ENCODE results near the gene SYT1.

SYT1 gene

DNA sequence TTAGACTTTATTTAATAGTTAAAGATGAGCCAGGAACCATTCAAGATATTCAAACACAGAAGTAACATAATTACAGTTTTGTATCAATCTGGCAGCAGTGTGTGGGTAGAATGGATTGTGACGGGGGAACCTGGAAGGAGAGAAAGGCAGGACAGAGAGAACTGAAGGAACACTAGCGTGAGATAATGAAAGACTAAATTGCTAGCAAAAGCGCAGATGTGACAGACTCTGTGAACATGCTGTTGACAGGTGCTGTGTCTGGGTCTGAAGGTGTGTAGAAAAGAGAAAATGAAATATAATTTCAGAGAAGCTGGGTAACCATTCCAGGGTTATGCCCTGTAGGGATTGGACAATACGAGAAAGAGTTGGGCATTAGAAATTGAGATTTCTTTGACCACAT lies 372.3 kb downstream of the SYT1 start:
- DNase-seq = no peak

DNA sequence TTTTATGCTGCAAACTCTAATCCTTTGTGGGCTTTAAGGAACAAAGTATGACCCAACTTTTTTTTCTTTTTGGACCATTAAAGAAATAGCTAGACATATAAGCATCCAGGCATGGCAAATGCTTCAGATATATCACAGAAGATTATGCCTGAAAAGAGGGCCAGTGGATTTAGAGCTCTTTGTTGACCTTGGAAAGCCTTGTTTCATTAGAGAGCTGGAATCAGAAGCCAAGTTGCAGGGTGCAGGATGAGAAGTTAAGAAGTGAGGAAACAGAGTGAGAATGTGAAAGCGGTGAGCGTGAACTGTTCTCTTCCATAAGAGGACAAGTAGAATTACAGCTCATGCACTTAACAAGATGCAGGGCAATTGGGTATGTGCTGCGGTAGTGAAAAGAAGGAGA lies 373.7 kb downstream of the SYT1 start:
- no peak for DNase-seq

DNA sequence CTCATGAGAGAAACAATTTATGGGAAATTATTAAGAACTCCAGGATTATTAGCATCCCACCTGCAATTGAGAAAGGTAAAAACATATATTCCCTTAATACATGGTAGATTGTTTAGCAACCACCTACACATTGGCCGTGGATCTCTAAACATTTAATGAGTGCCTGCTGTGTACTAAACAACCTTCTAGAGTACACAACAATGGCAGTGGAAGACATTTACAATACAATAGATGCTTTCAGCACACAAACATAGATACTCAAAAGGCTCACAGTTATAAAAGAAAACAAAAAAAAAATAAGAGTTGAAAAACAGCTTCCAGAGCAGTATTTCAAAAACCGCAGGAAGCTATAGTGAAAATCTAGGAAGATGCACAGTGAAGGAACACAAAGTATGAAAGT lies 382.9 kb downstream of the SYT1 start:
- no peak for DNase-seq

DNA sequence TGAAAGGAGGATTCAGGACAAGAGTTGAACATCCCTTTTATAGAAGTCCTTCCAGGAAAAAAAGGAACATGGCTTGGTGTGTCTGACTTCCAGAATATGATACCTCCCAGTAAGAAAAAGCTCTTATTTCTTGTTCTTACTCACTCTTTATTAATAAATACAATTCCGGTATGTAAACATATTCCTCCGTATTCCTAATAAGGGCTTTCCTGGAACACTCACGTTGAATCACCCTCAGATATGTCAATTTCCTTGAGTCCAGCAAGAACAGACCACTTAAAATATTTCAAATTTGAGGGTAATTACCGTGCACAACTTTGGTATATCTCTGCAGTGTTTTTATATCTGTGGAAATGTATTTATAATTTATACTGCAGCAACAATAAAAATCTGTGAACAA lies 385.6 kb downstream of the SYT1 start:
- no peak for DNase-seq

DNA sequence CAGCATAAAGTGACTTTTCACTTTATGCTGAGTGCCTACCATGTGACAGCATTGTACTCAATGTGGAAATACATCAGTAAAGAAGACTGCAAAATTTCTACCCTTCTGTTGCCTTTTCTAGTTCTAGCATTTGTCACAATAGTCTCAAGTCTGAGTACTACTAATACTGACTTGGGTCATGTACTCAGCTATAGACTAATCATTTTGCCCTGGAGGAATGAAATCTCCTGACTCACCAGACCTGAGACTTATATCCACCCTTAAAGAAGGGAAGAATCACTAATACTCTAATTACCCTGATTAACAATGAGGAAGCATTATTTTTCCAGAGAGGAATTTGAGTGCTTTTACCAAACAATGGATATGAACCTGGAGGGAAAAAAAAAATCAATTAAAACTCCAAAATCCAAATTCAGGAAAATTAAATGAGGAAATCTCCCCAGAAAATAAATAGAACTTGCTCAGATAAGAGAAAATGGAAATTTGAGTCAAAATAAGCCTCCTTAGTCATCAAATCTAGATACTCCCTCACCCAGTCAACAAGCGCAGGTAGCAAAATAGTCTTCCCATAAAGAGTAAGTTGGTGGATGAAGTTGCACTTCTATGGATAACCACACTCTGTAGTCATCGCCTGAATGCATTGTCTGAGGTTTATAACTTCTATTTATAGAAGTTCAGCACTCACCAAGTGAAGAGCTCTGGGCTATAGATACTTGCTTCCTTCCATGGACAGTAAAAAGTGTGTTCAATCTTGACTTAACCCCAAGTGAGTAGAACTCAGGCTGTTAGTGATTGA lies 386.6 kb downstream of the SYT1 start:
- DNase-seq = no peak

DNA sequence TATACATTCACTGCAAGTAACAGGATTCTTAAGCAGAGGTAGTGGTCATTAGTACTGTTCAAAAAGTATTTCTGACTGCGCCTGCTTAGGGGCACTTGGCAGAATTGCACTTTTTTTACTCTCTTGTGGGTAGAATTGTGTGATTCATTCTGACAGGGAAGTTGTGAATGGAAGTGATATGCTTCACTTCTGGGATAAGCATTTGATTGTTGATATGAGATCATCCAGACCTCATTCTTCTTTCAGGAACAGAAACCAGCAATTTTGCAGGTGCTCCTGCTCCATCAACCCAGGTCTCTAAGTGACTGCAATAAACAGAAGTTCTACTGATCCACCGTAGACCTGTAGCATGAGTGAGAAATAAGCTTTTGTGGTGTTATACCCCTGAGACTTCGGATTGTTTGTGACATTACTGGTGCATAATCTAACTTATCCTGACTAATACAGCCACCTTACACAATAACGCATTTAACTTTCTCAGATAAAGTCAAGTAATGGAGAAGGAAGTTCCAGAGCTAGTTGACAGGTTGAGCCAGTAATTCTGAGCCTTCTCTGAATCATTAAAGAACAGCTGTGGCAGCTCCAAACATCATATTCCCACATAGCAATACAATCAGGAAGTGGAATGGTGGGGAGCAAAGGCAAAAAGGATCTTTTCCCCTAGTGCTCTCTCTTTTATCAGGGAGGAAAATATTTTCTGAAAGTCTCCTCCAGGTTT lies 387.9 kb downstream of the SYT1 start:
- DNase-seq = no peak

DNA sequence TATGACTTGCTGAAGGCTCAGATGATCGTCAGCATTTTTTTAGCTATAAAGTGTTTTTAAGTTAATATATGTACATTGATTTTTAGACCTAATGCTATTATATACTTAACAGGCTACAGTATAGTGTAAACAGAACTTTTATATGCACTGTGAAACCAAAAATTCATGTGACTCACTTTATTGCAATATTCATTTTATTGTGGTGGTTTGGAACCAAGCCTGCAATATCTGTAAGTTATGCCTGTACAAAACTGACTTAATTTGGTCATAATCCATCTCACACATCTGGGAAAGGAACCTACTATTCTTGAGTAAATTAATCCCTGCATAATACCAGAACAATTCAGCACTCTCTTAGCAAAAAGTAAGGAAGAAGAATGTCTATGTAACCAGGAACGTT lies 390.7 kb downstream of the SYT1 start:
- DNase-seq = no peak

DNA sequence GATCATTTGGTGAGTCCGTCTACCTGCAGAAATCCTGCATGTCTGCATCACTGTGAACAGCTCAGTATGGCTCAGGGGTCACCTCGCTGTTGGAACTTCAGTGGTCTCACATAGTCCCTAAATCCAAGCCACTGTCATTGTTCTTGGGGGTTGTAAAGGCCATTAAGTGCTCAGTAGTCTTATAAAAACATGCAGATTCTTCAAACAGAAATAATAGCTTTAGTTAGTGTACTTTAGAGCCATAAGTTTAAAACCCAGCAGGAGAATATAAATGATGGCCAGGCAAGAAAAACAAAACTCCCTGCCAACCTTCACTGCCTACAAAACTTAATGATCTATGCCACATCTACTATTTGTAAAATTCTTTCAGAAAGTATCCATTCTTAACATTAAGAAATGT lies 396.3 kb downstream of the SYT1 start:
- DNase-seq = no peak

DNA sequence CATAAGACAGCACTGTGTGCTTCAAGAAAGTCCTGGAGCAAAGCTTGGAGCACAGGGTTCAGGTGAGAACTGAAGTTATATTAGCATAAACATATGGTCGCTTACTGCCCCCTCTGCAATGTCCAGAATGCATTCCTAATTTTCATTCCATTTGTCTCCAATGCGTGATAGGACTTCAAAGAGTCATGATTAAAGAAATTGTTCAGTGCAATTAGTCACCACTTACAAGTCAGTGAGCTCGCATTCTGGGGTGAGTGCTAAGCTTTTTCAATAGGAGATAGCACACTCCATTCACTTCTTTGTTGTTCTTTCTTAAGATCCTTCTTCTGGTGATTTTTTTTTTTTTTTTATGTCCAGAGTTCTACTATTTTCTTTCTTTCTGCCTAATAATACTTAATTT lies 398.4 kb downstream of the SYT1 start:
- no peak for DNase-seq

DNA sequence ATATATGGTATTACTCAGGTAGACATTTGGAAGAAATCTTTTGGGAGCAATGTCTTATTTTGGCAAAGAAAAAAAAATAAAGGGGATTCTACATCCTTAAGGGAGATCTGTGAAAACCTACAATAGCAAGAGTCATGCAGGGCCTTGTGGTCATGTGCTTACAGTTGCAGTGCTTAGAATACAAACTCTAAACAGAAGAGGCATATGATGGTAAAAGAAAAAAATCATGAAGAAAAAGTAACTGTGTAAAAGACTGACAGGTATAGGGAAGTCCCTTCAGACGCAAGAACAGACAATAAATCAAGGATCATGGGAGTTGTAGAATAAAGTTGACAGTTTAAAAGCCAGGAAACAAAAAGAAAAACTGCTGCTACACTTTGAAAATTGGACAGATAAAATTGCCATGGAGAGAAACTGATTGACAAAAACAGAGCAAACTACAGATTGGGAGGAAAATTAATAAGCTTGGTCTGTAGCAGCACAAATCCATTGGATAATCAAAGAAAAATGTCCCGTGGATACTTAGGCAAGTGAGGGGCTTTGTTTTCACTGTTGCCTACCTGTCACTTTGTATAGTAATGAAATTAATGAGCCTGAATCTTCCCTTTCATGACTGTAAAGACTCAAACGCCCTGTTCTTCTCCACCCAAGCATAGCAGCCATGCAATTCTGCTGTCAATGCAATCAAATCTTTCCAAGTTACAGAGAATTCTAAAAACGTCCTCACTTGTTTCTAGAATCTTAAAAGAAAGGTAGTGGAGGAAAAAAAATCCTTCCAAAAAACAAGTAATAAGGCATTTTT lies 402.0 kb downstream of the SYT1 start:
- no peak for DNase-seq

DNA sequence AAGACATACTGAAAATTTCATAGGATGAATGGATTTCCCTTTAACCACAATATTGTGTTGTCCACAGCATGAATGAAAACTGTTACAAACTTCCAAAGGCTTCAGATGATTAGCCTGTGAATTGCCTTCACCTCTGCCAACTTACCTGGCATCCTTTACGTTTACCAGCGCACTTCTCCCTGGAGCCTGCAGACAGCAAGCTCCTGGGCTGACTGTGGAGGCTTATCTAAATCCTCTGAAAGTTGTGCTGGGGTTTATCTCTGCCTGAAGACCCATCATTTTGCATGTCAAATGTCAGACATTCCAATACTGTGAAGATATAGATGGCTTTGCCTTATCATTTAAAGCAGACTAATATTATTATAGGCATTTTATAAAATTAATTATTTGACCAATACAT lies 403.0 kb downstream of the SYT1 start:
- DNase-seq = no peak

DNA sequence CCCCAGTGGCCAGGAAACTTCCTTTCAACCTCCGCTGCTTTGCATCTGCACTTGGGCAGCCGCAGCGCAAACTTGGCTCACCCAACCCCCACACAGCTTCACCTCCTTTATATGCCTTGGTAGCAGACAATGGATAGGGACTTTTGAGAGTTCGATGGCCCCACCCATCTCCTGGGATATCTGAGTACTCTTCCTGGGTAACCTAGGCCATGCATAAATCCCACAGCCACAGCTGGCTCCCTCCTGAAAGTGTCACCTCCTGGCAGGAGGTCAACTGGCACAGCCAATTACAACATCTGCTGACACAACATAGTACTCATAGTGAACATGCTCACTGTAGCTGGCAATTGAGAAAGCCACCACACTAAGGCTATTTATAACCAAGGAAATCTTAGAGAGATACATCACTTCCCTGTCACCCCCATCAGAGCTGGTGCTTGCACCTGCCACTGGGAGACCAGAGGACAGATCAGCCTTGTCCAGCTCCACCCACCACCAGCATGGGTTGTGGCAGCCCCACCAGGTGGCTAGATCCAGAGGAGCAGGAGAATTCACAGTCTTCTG lies 410.0 kb downstream of the SYT1 start:
- no peak for DNase-seq

DNA sequence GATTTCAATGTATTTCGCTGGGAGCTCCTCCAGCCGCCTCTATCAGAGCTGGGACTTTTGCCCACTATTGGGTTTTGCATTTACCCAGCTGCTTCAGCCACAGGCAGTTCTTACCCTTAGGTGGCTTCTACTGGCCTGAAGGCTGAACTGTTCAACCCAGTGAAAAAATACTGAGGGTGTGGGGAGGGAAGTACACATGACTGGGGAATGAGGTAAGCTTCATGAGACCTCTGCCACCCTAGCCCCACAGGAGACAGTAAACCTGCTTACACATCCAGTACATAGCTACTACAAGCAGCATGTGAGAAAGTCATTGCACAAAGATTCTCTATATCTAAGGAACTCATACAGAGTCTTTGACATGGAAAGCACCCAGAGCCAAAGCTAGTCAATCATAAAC lies 411.1 kb downstream of the SYT1 start:
- DNase-seq = no peak

DNA sequence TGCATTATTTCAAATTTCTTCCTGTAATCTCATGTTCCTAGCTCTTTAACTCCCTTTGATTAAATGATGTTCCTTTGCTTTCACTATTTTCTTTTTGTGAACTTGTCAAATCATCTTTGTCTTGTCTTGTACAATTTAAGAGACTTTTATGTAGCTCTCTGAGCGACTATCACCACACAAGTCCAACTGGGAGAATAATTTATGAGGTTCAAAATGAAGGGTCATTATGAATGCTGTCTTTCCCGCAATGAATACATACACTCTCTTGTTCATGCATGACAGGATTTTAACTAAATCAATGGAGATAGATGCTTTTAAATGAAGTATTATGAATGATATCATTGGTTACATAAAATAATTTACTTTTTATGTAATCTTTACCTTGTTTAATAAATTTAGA lies 418.8 kb downstream of the SYT1 start:
- DNase-seq = no peak

DNA sequence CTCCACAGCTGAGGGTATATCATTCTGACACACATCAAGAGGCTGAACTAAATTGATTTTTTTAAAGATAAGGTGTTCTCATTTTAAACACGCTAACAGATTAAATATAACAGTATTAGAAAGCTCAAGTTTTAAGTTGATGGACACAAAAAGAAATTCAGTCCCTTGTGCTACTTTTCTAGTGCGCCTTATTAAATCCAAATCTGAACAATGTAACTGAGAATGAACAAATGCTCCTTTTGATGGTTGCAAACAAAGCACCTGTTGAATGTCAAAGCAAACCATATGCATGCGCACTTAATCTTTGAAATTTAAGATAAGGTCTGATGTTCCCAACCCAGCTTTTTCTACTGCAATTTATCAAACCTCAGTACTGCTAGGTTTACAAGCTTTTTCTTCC lies 424.3 kb downstream of the SYT1 start:
- DNase-seq = no peak

DNA sequence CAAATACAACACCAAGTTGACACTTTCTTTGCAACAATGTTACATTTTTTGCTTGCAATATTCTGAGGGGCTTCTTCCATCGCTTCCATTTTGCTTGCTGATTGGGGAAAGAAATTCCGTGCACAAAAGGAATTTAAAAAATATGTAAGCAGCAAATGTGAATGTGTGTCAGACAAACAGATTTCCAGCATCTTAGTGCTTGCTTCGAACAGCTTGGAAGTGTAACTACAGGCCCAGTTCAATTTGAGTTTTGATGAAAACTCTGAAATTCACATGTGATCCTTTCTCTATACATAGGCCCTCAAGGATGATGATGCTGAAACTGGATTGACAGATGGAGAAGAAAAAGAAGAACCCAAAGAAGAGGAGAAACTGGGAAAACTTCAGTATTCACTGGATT lies 427.1 kb downstream of the SYT1 start:
- no peak for DNase-seq

DNA sequence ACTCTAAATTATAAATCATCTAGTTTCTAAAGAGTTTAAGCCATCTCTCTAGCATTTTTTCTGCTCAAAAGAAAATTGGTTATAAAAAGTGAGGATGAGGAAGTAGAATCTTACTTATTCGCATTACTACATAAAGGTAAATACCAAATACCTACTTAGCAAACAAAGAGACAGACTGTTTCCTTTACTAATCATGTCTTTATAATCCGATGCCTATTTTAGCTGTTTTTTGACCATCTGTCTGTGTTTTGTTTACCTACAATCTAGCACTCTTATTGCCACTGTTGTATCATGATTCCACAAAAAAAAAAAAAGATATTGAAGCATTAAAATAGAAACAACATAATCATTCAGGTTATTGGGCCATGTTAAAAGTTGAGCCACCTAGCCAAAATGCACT lies 430.0 kb downstream of the SYT1 start:
- DNase-seq = no peak

DNA sequence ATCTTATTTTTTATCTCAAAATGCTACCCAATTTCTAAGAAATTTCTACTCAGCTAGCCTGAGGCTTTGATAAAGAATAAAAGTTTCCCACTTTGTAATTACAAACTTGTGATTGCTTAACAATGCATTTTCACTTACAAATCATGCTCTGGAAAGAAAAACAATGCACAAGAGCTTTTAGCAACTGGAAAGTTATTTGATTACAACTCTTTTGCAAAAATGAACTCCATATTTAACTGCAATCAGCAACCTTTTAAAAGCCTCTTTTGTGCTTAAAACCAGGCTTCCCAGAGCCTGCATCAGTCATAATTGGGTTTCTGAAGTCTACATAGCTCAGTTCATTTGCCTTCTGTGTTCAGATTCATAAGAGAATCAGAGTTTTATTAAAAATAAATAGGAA lies 431.0 kb downstream of the SYT1 start:
- no peak for DNase-seq

DNA sequence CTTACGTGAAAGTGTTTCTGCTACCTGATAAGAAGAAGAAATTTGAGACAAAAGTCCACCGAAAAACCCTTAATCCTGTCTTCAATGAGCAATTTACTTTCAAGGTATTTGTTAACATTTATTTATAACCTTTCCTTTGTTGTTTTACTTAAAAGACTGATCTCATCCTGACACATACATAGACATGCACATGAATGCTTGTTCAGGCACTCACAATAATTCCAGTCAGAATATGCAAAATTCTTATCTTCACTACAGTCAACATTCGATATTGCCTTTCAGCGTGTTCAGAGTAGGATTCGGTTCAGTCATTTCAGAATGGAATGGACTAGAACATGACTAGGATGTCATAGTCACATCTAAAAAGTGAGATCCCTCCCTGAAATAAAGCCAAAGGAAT lies 431.6 kb downstream of the SYT1 start:
- DNase-seq = no peak

DNA sequence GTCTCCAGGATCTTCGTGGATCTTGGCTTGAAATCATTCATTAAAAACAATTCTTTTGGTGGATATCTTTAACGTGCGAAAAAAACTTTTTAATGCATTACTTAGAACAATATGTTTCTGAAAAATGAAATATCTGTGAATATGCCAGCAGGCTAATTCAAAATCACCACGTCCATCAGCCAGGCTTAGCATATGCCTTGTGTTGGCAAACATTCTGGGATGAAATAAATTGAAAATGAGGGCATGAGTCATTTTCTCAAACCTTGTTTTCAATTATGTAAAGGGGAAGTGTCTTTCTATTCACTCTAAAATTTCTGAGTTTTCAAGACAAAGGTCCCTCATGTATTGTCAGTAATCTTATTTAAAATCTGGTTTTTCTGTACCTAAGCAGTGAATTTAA lies 432.3 kb downstream of the SYT1 start:
- no peak for DNase-seq

DNA sequence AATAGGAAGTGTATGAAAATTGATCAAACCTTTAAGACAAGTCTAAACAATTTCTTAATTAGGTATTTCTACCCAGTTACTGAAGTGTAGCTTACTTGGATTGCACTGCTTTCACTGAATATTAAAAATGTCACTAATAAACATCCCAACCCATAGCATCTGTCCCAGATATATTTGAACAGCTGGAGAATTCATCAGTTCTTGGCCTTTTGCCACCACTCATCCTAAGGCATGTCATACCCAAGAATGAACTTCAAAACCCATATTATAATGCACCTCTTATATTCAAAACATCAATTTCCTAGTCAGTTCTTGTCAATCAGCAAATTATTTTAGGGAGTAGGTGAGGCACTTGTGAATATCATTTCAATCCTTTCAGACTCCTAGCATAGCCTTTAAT lies 433.9 kb downstream of the SYT1 start:
- DNase-seq = no peak

DNA sequence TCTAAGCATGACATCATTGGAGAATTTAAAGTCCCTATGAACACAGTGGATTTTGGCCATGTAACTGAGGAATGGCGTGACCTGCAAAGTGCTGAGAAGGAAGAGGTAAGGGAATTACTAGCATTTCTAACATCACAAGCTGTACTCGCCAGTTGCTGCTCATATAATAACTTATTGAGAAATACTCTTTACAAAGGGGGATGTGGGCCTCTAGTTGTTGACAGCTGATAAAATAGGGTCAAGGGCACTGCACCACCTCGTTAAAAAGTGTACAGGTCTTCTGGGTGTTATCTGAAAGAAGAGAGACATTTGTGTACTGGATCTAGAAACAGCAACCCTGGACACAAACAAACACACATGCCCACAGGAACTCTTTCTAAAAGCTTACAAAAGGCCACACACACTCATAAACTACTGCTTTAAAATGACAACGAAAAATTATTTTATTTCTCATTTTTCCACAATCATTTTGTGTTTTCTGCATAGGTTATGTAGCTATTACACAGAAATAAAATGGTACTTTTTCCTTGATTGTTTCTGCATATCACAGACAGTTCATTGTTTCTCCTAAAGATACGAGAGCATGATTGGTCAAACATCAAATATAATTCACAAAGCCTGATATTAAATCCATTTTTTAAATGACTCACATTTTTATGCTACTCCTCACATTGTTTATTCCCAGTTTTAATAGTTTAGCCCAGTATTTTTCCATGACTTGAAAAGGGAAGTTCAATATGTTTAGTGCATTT lies 435.0 kb downstream of the SYT1 start:
- no peak for DNase-seq

DNA sequence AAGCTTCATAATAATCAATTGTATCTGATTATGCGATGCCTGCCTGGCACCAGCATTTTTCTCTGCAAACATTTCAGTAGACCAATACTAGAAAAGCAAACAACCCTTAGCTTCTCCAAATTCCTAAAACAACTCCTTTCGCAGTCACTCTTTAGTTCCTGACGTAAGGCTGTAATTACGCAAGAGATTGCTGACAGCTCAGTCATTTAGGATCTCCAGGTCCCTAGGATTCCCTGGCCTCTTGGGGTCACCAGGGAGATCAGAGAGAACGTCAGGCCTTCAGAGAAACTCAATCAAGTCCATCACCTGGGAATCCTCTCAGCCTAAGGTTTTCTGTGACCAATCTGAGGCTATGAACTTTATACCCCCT lies 435.6 kb downstream of the SYT1 start:
- DNase-seq = no peak
